Measurements from ENCODE around the gene MDGA2. TPM values are rescaled to one million over a fixed set of nuclear protein-coding genes. Genes with fewer than 3 reads are reported as not detected.

The MDGA2 gene
- total and polyA plus RNA-seq, 2 of the 8 experiments (the other 6 are each of a cell fraction or from before 2014, with no cell fraction given) = 0.11 to 0.69 TPM

GRCh38 chr14:47485421-47485820, 190.0 kb downstream of the MDGA2 start (continued):
- no peak for TF ChIP-seq CHD7 (IDR thresholded peaks at IDR 0.05; ENCODE audit: insufficient replicate concordance, low read length)
- no peak for TF ChIP-seq RBBP5 (IDR thresholded peaks at IDR 0.05; ENCODE audit: borderline replicate concordance, low read depth, low read length)
- TF ChIP-seq ZNF274 (IDR thresholded peaks at IDR 0.05; ENCODE audit: borderline replicate concordance, extremely low read depth, low read length) = no peak
- TF ChIP-seq RAD21 (IDR thresholded peaks at IDR 0.05 in 1 of 2, conservative IDR thresholded peaks at IDR 0.05 in 1 of 2; ENCODE audit: low read depth in 2 of 2, low read length in 2 of 2) = no peak
- TF ChIP-seq SP2 (IDR thresholded peaks at IDR 0.05; ENCODE audit: low read length) = no peak
- no peak for TF ChIP-seq YY1 (IDR thresholded peaks at IDR 0.05; ENCODE audit: low read depth, low read length)
- TF ChIP-seq MAFK (IDR thresholded peaks at IDR 0.05; ENCODE audit: low read depth, low read length) = no peak
- TF ChIP-seq JUND (IDR thresholded peaks at IDR 0.05; ENCODE audit: low read length) = no peak
- TF ChIP-seq FOSL1 (IDR thresholded peaks at IDR 0.05; ENCODE audit: insufficient read depth, low read depth, low read length) = no peak

Data from H1 (cell line).